Measurements from ENCODE around the gene DGCR2. TPM values are rescaled to one million over a fixed set of nuclear protein-coding genes. Genes with fewer than 3 reads are reported as not detected.

Gene DGCR2
- polyA plus RNA-seq, 1 donor from 2014 or later = 67.1 TPM

GRCh38 chr22:19138217-19139000, 16.2 kb upstream of the DGCR2 start:
- no peaks in the 10 kb centered on the region for H3K9me3 ChIP-seq (ENCODE audit: low read length)
- H3K79me2 ChIP-seq (replicated peaks; ENCODE audit: insufficient read depth, low read length) = no peaks in the 10 kb centered on the region
- H3K27ac ChIP-seq (ENCODE audit: low read length) = no peak overlapping the region
- H3F3A ChIP-seq (ENCODE audit: insufficient read depth, low read length, poor library complexity, severe bottlenecking) = no peaks in the 10 kb centered on the region
- H3K36me3 ChIP-seq (ENCODE audit: insufficient read depth, low read length) = no peaks in the 10 kb centered on the region
- H3K9ac ChIP-seq (ENCODE audit: low read length) = no peak overlapping the region
- H3K4me2 ChIP-seq (ENCODE audit: low read length) = no peak overlapping the region
- H3K27me3 ChIP-seq (ENCODE audit: insufficient read depth, low read depth, low read length) = no peaks in the 10 kb centered on the region
- H3K9me2 ChIP-seq (ENCODE audit: insufficient read depth, low read length) = no peaks in the 10 kb centered on the region
- H4K20me1 ChIP-seq (ENCODE audit: insufficient read depth) = no peaks in the 10 kb centered on the region
- no peak overlapping the region for H3K4me3 ChIP-seq (ENCODE audit: low read length)
- H2AFZ ChIP-seq (ENCODE audit: low read depth, low read length) = no peak overlapping the region
- TF ChIP-seq REST (IDR thresholded peaks at IDR 0.05; ENCODE audit: borderline replicate concordance) (no peak), RAD21 (conservative IDR thresholded peaks at IDR 0.05) (no peak), EP300 (conservative IDR thresholded peaks at IDR 0.05; ENCODE audit: poor library complexity, severe bottlenecking) (no peak), SMC3 (conservative IDR thresholded peaks at IDR 0.05; ENCODE audit: poor library complexity) (no peak), EZH2 (IDR thresholded peaks at IDR 0.05; ENCODE audit: borderline replicate concordance, insufficient read depth, low read length, poor library complexity, severe bottlenecking) (no peak), MXI1 (conservative IDR thresholded peaks at IDR 0.05; ENCODE audit: poor library complexity, severe bottlenecking) (no peak), POLR2AphosphoS5 (IDR thresholded peaks at IDR 0.05) (no peak), TAF1 (IDR thresholded peaks at IDR 0.05; ENCODE audit: low read depth) (no peak), CTCF (IDR thresholded peaks at IDR 0.05; ENCODE audit: poor library complexity, severe bottlenecking) (no peak)

GRCh38 chr22:19137384-19138216, 15.4 kb upstream of the DGCR2 start:
- Histone ChIP-seq H3K27ac (ENCODE audit: low read length) (no peak overlapping the region), H3K9me3 (ENCODE audit: low read length) (no peaks in the 10 kb centered on the region), H3K4me3 (ENCODE audit: low read length) (no peak overlapping the region), H3F3A (ENCODE audit: insufficient read depth, low read length, poor library complexity, severe bottlenecking) (no peaks in the 10 kb centered on the region), H3K27me3 (ENCODE audit: insufficient read depth, low read depth, low read length) (no peaks in the 10 kb centered on the region), H2AFZ (ENCODE audit: low read depth, low read length) (no peak overlapping the region), H3K79me2 (replicated peaks; ENCODE audit: insufficient read depth, low read length) (no peaks in the 10 kb centered on the region), H3K9me2 (ENCODE audit: insufficient read depth, low read length) (no peaks in the 10 kb centered on the region), H4K20me1 (ENCODE audit: insufficient read depth) (no peaks in the 10 kb centered on the region), H3K36me3 (ENCODE audit: insufficient read depth, low read length) (no peaks in the 10 kb centered on the region), H3K4me2 (ENCODE audit: low read length) (no peak overlapping the region), H3K9ac (ENCODE audit: low read length) (no peak overlapping the region)
- TF ChIP-seq POLR2AphosphoS5 (IDR thresholded peaks at IDR 0.05) = no peak
- TF ChIP-seq MXI1 (conservative IDR thresholded peaks at IDR 0.05; ENCODE audit: poor library complexity, severe bottlenecking) = no peak
- TF ChIP-seq RAD21 (conservative IDR thresholded peaks at IDR 0.05) = no peak
- no peak for TF ChIP-seq REST (IDR thresholded peaks at IDR 0.05; ENCODE audit: borderline replicate concordance)
- no peak for TF ChIP-seq SMC3 (conservative IDR thresholded peaks at IDR 0.05; ENCODE audit: poor library complexity)
- no peak for TF ChIP-seq EP300 (conservative IDR thresholded peaks at IDR 0.05; ENCODE audit: poor library complexity, severe bottlenecking)
- no peak for TF ChIP-seq EZH2 (IDR thresholded peaks at IDR 0.05; ENCODE audit: borderline replicate concordance, insufficient read depth, low read length, poor library complexity, severe bottlenecking)
- TF ChIP-seq CTCF (IDR thresholded peaks at IDR 0.05; ENCODE audit: poor library complexity, severe bottlenecking) = no peak
- TF ChIP-seq TAF1 (IDR thresholded peaks at IDR 0.05; ENCODE audit: low read depth) = no peak
